OCI-M2 (cell line): ENCODE data around the gene TF.

Experiments used
- DNase-seq: peaks from one replicate; lab custom pipeline; 2025; ENCODE audit not compliant: unreplicated experiment; lab: John Stamatoyannopoulos, UW

TF gene

DNA sequence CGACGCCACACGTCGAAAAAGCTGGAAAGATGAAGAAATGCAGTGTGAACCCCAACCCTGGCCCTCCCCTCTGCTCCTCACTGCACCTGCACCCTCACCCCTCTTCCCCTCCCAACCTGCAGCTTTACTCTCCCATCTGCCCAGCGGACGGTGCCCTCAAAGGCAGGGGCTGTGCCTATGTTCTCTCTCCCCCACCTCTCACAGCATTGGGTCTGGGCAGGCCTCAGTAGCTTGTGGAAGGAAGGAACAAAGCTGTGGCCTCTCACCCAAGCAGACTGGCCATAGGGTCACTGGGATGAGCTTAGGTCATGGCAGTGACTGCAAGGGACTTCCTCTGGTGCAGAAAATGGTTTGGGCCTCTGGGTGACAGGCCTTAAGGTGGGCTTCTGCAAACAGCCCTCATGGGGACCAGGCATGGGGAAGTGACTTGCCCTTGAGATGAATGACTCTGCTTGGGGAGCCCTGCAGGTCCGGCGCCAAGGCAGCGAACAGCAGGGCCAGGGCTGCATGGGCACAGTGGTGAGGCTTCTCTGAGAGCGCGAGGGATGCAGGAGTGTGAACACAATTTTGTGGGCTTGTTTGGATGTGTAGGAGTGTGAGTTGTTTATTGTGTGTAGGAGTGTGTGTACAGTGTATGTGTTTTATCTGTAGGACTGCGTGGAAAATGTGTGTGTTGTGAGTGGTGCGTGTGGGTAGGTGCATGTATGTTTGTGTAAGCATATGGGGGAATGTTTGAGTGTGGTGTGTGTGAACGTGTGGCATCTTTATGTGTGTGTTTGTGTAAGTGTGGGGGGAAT is 88.6 kb downstream of the TF start:
- DNase-seq: no peak

DNA sequence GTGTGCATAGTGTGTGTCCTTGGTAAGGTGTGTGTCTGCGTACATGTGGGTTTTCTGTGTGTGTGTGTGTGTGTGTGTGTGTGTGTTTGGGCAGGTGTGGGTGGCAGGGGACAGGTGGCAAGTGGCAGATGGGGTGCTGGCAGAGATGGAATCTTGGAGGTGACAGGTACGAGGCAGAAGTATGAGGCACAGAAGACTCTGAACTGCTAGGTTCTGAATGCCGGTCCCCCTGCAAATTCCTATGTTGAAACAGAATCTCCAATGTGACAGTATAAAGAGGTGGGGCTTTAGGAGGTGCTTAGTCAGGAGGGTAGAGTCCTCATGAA is 89.2 kb downstream of the TF start:
- DNase-seq: no peak

DNA sequence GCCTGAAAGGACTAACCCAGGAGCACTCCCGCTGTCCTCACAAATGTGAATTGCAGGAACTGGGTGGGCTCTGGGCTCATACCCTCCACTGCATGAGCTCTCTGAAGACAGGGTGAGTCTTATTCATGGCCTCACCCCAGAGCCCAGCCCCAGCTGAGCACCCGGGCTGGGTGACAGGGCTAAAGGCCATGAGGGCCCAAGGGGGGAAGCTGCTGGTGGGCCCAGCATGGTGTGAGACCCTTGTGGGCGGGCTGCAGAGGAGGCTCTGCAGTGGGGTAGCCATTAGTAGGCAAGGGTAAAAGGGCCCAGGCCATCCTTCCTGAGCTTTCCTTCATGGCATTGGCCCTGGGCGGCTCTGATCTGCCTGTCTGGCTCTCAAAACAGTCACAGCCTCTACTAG is 89.8 kb downstream of the TF start:
- DNase-seq: no peak

DNA sequence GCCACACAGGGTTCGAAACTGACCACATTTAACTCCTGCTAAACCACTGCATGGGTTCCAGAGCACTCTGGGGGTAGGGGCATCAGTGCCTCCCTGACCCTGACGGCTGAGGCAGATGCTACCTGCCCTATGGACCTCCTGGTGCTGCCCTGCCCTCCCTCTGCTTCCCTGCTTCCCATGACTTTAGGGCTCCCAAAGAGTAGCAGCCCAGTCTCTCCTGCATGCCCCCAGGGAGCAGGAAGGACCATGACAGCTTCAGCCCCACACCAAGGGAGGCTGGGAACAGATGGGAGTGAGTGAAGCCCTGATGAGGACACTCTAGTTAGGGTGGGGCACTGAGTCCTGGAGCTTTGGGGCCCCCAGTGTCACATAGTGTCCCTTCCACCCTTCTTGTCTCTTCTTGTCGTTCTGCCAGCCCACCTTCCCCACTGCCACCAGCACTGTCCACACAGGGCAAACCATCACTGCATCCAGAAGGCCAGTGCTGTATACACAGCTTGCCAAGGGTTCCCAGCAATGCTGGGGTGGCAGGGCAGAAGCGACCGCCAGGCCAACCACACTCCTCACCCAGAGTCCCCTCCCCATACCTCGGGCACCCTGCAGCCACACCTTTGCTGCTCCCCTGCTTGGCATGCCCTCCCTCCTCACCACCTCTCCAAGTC is 90.4 kb downstream of the TF start:
- no peak for DNase-seq

- DNase-seq: no peak
Observed at GRCh38 chr3:133837487-133838295, 91.5 kb downstream of the TF start.

DNA sequence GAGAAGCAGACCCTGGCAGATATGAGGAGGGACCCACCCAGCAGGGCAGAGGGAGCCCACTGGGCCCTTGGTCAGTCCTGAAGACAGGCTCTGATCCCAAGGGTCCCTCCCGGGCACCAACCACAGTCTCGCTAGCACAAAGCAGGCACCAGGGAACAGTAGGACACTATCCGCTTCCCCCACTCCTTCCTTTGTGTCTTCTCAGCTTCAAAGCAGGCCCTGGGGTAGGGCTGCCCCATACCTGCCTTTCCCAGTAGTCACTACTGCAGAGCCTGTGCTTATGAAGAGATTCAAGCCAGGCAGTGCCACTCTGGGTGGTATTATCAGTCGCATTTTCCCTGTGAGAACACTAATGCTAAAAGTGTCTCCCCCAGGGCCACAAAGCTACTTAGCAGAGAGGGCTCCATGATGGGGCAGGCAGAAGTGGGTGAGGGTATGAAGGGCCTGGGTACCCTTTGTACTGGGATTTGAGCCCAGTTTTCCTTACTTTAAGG is 92.2 kb downstream of the TF start:
- DNase-seq: no peak

DNA sequence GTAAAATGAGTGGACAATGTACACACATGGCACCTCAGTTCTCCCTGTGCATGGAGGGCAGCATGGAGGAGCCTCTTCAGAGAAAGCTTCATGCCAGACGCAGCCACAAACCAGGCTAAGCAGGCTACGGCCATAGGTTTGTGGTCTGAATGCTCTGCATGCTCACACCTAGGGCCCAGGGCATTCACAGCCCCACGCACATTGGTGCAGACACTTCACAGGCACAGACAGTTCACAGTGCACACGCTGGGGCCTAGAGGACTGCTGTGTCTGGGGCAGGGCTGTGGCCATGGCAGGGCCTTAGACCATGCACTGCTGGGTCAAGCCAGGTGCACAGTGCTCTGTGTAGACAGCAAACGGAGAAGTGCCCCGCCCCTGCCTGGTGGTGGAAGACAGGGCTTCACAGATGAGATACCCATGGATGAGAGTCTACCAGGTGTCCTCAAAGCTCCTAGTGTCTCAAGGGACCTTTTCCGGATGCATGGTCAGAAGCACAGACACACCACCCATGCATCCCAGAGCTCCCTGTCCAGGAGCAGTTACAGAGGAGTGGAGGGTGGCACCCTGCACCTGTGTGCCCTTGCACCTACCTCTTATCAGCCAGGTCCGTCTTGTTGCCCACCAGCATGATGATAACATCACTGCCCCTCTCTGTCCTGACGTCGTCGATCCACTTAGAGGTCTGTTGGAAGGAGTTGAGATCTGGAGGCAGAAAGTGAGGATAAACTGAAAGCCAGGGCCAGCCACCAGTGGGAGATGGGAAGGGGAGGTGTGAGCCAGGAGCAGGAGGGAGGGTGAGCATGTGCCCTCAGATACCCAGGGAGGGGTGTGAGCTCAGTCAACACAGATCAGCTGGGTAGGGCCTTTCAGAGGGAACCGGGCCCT is 93.0 kb downstream of the TF start:
- DNase-seq: no peak

GRCh38 chr3:133840055-133840737 is 94.0 kb downstream of the TF start:
- DNase-seq: no peak

- DNase-seq: no peak
Observed at GRCh38 chr3:133840767-133841166, 94.6 kb downstream of the TF start.

GRCh38 chr3:133841196-133841595 is 95.0 kb downstream of the TF start:
- no peak for DNase-seq

GRCh38 chr3:133842158-133842557 is 96.0 kb downstream of the TF start:
- no peak for DNase-seq

DNA sequence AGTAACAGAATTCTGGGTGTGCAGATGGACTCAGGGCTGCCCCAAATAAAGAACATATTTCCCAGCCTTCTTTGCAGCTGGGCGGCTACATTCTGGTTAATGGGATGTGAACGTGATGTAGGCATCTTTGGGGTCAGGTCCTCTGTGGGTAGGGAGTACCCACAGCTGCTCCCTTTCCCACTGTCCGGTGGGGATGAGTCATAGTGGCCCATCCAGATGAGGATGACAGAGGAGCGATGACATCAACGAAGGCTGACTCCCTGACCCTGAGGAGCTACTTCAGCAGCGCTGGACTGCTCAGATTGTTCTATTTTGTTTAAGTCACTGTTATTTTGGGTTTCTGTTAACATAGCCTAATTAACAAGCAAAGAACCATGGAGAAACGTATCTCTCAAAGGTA is 97.4 kb downstream of the TF start:
- no peak for DNase-seq

GRCh38 chr3:133845127-133845526 is 98.9 kb downstream of the TF start:
- no peak for DNase-seq
